Stimulated activated naive CD8-positive, alpha-beta T cell treated with anti-CD3 and anti-CD28 coated beads, Interleukin-15, Interleukin-2, amounts not matched to agents 100 ng/mL and 50 ng/mL, for 24 hours (primary cell): ENCODE data around the gene OR6B1.

ENCODE experiments used
- H3K27ac Mint-ChIP-seq: one replicate; pipeline ENCODE4 v1.8.0; 2021; ENCODE audit warnings: mild to moderate bottlenecking, mixed read lengths
- H3K27me3 Mint-ChIP-seq: one replicate; pipeline ENCODE4 v1.8.0; 2021; ENCODE audit warnings: mixed read lengths
- H3K36me3 Mint-ChIP-seq: one replicate; pipeline ENCODE4 v1.8.0; 2021; ENCODE audit warnings: low read depth, mixed read lengths
- H3K4me1 Mint-ChIP-seq: one replicate; pipeline ENCODE4 v1.8.0; 2021; ENCODE audit warnings: low read depth, mixed read lengths
- H3K4me3 Mint-ChIP-seq: one replicate; pipeline ENCODE4 v1.8.0; 2021; ENCODE audit warnings: mild to moderate bottlenecking, mixed read lengths
- H3K9me3 Mint-ChIP-seq: one replicate; pipeline ENCODE4 v1.8.0; 2021; ENCODE audit warnings: mixed read lengths

Gene OR6B1

DNA sequence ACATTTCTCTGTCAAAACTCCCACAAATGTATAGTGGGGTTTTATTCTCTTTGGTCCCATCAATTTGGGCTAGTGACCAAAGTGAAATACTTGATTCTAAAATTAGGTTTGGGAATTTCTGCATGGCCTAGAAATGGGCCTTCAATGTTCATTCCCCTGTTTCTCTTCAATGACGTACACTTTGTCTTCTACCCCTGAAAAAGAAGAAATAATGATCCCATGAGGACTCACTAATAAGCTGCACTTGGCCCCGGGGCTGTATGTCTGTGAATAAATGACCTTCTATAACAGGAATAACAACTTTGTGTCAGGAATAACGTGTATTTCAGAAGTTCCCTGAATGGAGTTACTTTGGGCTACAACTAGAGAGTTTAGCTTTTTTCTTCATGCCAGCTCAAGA lies 20.2 kb downstream of the OR6B1 start:
- no peaks in the 10 kb centered on the region for H3K27me3 Mint-ChIP-seq
- no peak overlapping the region for H3K27ac Mint-ChIP-seq
- H3K36me3 Mint-ChIP-seq = no peaks in the 10 kb centered on the region
- peaks cover 4% of the 10 kb centered on the region for H3K4me1 Mint-ChIP-seq
- no peaks in the 10 kb centered on the region for H3K9me3 Mint-ChIP-seq
- H3K4me3 Mint-ChIP-seq = no peak overlapping the region

DNA sequence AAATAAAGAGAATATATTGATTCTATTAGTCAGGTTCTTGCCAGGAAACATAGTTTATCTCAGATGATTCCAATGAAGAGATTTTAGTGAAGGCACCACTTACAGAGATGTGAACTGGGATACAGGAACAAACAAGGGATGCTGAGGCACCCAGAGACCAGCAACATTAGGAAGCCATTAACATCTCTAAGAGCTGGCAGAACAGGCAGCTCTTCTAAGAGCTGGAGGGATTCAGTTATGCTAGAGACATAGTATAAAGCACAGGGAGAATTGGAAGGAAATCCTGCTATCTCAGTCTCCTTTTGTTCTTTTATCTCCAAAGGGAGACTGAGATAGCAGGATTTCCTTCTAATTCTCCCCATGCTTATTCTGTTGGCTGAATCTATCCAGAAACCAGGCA lies 22.0 kb downstream of the OR6B1 start:
- Mint-ChIP-seq H3K4me3 (no peak overlapping the region), H3K27me3 (no peaks in the 10 kb centered on the region), H3K36me3 (no peaks in the 10 kb centered on the region), H3K9me3 (no peaks in the 10 kb centered on the region), H3K4me1 (peaks cover 4% of the 10 kb centered on the region), H3K27ac (no peak overlapping the region)

GRCh38 chr7:144023171-144023827 lies 23.2 kb downstream of the OR6B1 start:
- no peak overlapping the region for H3K4me3 Mint-ChIP-seq
- H3K27me3 Mint-ChIP-seq = no peaks in the 10 kb centered on the region
- H3K36me3 Mint-ChIP-seq = no peaks in the 10 kb centered on the region
- H3K4me1 Mint-ChIP-seq = peaks cover 11% of the 10 kb centered on the region
- H3K27ac Mint-ChIP-seq = no peak overlapping the region
- no peaks in the 10 kb centered on the region for H3K9me3 Mint-ChIP-seq

GRCh38 chr7:144024213-144024612 lies 24.1 kb downstream of the OR6B1 start:
- H3K9me3 Mint-ChIP-seq = no peaks in the 10 kb centered on the region
- H3K4me1 Mint-ChIP-seq = peaks cover 11% of the 10 kb centered on the region
- no peak overlapping the region for H3K27ac Mint-ChIP-seq
- no peaks in the 10 kb centered on the region for H3K27me3 Mint-ChIP-seq
- H3K4me3 Mint-ChIP-seq = no peak overlapping the region
- no peaks in the 10 kb centered on the region for H3K36me3 Mint-ChIP-seq

- Mint-ChIP-seq H3K27ac (no peak overlapping the region), H3K36me3 (no peaks in the 10 kb centered on the region), H3K27me3 (peaks cover 6% of the 10 kb centered on the region), H3K9me3 (no peaks in the 10 kb centered on the region), H3K4me1 (peaks cover 7% of the 10 kb centered on the region), H3K4me3 (no peak overlapping the region)
Observed at GRCh38 chr7:144026203-144026883, 26.2 kb downstream of the OR6B1 start.

DNA sequence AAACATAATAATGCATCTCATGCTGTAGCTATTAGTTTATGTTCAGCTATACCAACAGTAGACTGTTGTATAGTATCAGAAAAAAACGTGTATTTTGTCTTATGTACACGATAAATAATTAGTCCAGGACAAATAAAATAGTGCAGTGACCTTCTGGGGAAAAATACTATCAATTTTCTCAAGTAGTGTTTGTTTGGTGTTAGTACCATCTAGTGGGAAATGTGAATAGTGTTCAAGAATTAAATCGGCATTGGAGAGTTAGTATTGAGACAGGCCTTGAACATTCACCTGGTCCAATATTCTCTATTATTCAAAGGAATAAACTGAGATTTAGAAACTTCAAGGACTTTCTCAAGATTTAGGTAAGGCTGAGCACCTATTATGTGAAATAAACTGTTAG lies 26.9 kb downstream of the OR6B1 start:
- Mint-ChIP-seq H3K9me3 (no peaks in the 10 kb centered on the region), H3K36me3 (no peaks in the 10 kb centered on the region), H3K4me3 (no peak overlapping the region), H3K27me3 (peaks cover 11% of the 10 kb centered on the region), H3K4me1 (peaks cover 7% of the 10 kb centered on the region), H3K27ac (no peak overlapping the region)

GRCh38 chr7:144027974-144028373 lies 27.9 kb downstream of the OR6B1 start:
- Mint-ChIP-seq H3K27ac (no peak overlapping the region), H3K4me3 (no peak overlapping the region), H3K4me1 (peaks cover 7% of the 10 kb centered on the region), H3K36me3 (no peaks in the 10 kb centered on the region), H3K27me3 (peaks cover 17% of the 10 kb centered on the region), H3K9me3 (no peaks in the 10 kb centered on the region)

DNA sequence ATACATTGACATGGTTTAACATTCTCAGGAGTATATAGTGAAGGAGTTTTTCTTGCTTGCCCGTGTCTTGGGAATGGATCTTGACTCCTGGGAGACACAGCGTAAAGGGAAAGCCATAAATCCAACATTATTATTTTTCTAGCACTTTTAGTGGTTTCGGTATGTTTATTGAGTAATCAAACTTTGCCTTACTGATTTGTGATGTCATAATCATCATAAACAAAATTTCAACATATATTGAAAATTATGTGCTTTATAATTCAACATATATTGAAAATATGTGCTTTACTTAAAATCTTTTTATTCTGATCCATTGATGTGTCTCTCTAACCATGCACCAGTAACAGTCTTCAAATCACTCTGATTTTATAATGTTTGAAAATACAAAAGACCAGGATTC lies 28.4 kb downstream of the OR6B1 start:
- Mint-ChIP-seq H3K27ac (no peak overlapping the region), H3K4me1 (peaks cover 7% of the 10 kb centered on the region), H3K36me3 (no peaks in the 10 kb centered on the region), H3K4me3 (no peak overlapping the region), H3K27me3 (peaks cover 20% of the 10 kb centered on the region), H3K9me3 (no peaks in the 10 kb centered on the region)

DNA sequence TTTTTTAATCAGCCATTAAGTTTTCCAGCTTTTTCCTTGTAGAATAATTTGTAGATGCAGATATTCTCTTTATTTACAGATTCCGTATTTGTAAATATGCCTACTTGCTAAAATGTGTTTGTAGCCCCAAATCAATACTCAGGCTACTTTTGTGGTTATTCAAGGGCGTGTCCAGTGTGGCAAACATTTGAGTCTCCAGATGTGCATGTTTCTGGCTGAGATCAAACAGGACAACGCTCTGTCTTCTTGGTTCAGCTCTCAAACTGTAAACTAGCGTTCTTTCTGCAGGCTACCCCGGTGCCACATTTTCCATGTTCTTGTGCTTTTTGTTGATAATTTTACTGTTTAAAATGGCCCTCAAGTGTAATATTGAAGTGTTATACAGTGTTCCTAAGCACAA lies 32.4 kb downstream of the OR6B1 start:
- Mint-ChIP-seq H3K4me3 (no peak overlapping the region), H3K27me3 (peaks cover 29% of the 10 kb centered on the region), H3K4me1 (peaks cover 6% of the 10 kb centered on the region)

DNA sequence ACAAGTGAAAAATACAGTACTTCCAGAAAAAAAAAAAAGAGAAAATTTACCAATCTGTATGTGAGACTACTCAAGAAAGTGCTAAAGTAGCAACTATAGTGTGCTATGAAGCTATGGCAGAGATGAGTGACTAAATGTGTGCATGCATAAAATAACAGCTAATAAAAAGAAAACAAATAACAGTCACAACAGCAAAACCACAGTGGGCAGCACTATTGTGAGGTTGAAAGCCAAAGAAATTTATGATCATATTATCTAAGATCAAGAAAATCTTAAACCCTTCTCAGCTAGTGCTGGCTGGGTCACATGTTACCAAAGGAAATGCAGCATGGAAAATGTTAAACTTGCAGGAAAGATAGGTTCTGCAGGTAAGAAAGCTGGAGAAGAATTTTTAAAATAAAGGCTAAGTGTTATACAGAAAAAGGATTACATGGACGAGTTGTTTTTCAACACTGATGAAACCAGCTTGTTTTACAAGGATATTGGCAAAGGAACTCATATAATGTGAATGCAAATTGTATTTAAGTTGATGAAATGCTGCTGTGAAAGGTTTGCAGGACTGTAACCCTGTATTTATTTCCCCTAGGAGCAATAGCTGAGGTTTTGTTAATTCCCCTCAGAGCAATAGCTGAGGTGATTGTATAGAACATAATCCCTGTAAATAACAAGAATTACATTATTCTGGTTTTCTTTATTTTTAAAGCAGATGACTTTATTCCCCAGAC lies 33.0 kb downstream of the OR6B1 start:
- Mint-ChIP-seq H3K4me1 (no peaks in the 10 kb centered on the region), H3K9me3 (no peaks in the 10 kb centered on the region), H3K36me3 (no peaks in the 10 kb centered on the region), H3K27ac (no peak overlapping the region), H3K27me3 (peaks cover 29% of the 10 kb centered on the region), H3K4me3 (no peak overlapping the region)

More for the DNA sequence above, 32.4 kb downstream of the OR6B1 start:
- Mint-ChIP-seq H3K27ac (no peak overlapping the region), H3K9me3 (no peaks in the 10 kb centered on the region), H3K36me3 (no peaks in the 10 kb centered on the region)

DNA sequence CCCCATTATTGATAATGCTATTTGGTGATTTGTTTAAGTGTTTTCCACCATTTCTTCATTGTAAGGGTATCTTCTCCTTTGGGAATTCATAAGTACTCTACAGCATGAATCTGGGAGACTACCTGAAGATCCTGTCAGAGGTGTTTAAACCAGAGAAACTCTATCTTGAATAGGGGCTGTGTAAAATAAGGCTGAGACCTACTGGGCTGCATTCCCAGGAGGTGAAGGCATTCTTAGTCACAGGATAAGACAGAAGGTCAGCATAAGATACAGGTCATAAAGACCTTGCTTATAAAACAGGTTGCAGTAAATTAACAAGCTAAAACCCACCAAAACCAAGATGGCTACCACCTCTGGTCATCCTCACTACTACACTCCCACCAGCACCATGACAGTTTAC lies 35.3 kb downstream of the OR6B1 start:
- no peaks in the 10 kb centered on the region for H3K36me3 Mint-ChIP-seq
- no peak overlapping the region for H3K27ac Mint-ChIP-seq
- no peaks in the 10 kb centered on the region for H3K9me3 Mint-ChIP-seq
- no peak overlapping the region for H3K4me3 Mint-ChIP-seq
- no peaks in the 10 kb centered on the region for H3K4me1 Mint-ChIP-seq
- peaks cover 31% of the 10 kb centered on the region for H3K27me3 Mint-ChIP-seq

DNA sequence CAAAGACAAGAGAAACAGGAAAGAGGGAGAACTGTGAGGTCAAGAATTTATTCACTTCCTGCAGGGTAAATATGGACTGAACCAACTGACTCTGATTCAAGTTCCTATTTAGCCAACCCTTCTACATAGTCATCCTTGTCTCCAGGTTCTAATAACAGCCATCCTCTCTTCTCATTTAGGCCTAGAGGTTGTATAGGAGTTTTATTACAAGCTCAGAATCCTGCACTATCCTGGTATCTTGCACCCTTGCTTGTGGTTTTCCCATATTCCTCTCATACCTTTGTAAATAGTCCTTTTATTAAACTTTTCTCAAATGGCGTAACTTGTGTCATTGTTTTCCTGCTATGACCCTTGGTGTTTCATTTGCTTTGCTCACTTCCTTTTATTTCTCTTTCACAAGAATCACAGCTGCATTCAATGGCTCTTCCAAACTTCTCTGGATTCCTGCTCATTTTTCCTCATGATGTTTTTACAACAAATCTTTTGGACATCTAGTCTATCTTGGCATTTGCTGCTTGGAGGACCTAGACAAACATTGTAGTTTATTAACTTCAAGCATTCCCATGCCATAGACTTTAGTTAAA lies 36.3 kb downstream of the OR6B1 start:
- Mint-ChIP-seq H3K27me3 (peaks cover 26% of the 10 kb centered on the region), H3K36me3 (no peaks in the 10 kb centered on the region), H3K4me3 (no peak overlapping the region), H3K4me1 (no peaks in the 10 kb centered on the region), H3K27ac (no peak overlapping the region), H3K9me3 (no peaks in the 10 kb centered on the region)

DNA sequence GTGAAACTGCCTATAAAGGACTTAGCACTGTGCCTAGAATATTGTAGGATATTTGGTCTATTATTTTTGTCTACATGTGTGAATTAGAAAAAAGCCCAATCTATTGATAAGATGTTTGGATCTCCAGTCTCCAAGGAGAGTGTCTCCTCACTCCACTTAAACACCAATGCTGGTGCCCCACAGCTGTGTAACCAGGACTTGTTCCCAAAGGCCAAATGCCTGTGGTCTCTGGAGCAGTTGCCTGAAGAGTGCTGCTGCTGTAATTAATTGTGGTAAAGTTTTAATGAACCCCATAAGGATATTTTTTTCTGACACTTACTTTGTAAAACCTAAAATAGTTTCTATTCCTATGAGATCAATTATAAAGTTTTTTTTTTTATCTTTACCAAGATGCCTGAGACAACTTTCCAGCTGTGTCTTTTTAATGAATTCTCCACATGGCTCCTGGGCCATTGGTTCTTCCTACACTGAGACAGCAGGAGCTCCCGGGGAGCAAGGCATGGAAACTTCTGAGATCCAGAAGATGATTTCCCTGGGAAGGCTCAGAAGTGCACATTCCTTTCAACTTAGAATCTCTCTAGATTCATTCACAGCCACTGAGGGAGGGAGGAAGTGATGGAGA lies 37.4 kb downstream of the OR6B1 start:
- Mint-ChIP-seq H3K4me1 (no peaks in the 10 kb centered on the region), H3K36me3 (no peaks in the 10 kb centered on the region), H3K4me3 (no peak overlapping the region), H3K27ac (no peak overlapping the region), H3K27me3 (peaks cover 28% of the 10 kb centered on the region), H3K9me3 (no peaks in the 10 kb centered on the region)

DNA sequence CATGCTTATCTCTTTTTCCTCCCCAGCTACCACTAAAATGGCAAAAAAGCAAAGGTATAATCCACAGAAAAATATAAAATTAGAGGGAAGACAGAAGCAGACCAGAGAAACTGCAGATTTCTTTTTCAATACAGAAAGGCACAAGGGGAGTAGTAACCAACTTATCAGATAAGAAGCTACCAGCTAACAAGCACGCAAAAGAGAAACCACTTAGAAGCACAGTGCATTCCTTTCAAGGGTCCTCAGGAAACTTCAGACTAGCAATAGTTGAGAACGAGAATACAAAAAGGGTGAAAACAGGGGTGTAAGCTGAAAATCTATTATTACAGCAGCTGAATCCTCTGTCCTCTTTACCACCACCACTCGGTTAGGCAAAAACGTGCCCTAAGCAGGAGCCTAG lies 38.8 kb downstream of the OR6B1 start:
- Mint-ChIP-seq H3K4me3 (no peak overlapping the region), H3K36me3 (no peaks in the 10 kb centered on the region), H3K9me3 (no peaks in the 10 kb centered on the region), H3K4me1 (no peaks in the 10 kb centered on the region), H3K27me3 (peaks cover 24% of the 10 kb centered on the region), H3K27ac (no peak overlapping the region)

GRCh38 chr7:144048648-144049047 lies 48.5 kb downstream of the OR6B1 start, which contains the start of gene OR2A5:
OR2A5 (plus strand) TSS chr7:144048948; CDS start chr7:144050402, 1,454 bp downstream.
- Mint-ChIP-seq H3K27ac (no peak within 1 kb of the TSS), H3K9me3 (no peaks in the 10 kb centered on the region), H3K36me3 (no peaks in the 10 kb centered on the region), H3K27me3 (peaks cover 8% of the 10 kb centered on the region), H3K4me1 (no peaks in the 10 kb centered on the region), H3K4me3 (no peak within 1 kb of the TSS)
